IgD-negative memory B cell (primary cell): ENCODE results near the gene RETREG3. TPM values are rescaled to one million over a fixed set of nuclear protein-coding genes. Genes with fewer than 3 reads are reported as not detected.
"Not testable (repeated sequence)": the region's sequence is repeated elsewhere in the genome, so short reads cannot be mapped to it uniquely, and the experiment has no call there.

ENCODE experiments used
- H3K27ac Mint-ChIP-seq, 3 donors: one replicate each; pipeline ENCODE4 v1.8.0; 2020 to 2022; ENCODE audit warnings: mild to moderate bottlenecking in 3 of 3, mixed read lengths in 3 of 3, moderate library complexity in 1 of 3
- H3K27me3 Mint-ChIP-seq: one replicate; pipeline ENCODE4 v1.8.0; 2021; ENCODE audit warnings: mixed read lengths
- H3K36me3 Mint-ChIP-seq: one replicate; pipeline ENCODE4 v1.8.0; 2020; ENCODE audit warnings: mild to moderate bottlenecking, mixed read lengths
- H3K4me1 Mint-ChIP-seq, 3 donors: one replicate each; pipeline ENCODE4 v1.8.0; 2020 to 2022; ENCODE audit warnings: mixed read lengths in 3 of 3, mild to moderate bottlenecking in 1 of 3
- H3K4me3 Mint-ChIP-seq, 4 donors: one replicate each; pipeline ENCODE4 v1.8.0; 2020 to 2022; ENCODE audit warnings: mild to moderate bottlenecking in 4 of 4, mixed read lengths in 4 of 4, moderate library complexity in 3 of 4
- H3K9me3 Mint-ChIP-seq, 3 donors: one replicate each; pipeline ENCODE4 v1.8.0; 2020 to 2021; ENCODE audit warnings: mixed read lengths in 3 of 3, mild to moderate bottlenecking in 1 of 3
- polyA plus RNA-seq: library from polyadenylated mRNA; unstranded; fragments of 300-500 nt; fragmentation: Illumina TruSeq; gene quantifications from one replicate; pipeline ENCODE4 v1.2.3, GENCODE V29; 2021

RETREG3 gene
- polyA plus RNA-seq: 105 TPM

GRCh38 chr17:42609182-42609813 lies at the start of gene RETREG3, which contains the start of gene TUBG1:
Gene RETREG3 (minus strand): TSS chr17:42609374. CDS start chr17:42609324, 50 bp downstream.
Gene TUBG1 (plus strand): TSS chr17:42609683. CDS start chr17:42609738, 55 bp downstream.
- H3K9me3 Mint-ChIP-seq: no peaks in the 10 kb centered on the region
- H3K36me3 Mint-ChIP-seq: no peaks in the 10 kb centered on the region
- H3K27me3 Mint-ChIP-seq: no peaks in the 10 kb centered on the region
- H3K4me1 Mint-ChIP-seq: peaks cover 22 to 33% (median 25%) of the 10 kb centered on the region in 3 donors
- peak within 1 kb of the TSS; percentile 96 to 100 (median 100) for H3K4me3 Mint-ChIP-seq
- peak within 1 kb of the TSS; percentile 88 to 98 (median 96) for H3K27ac Mint-ChIP-seq

GRCh38 chr17:42657824-42658588 lies 48.8 kb upstream of the RETREG3 start:
- no peak overlapping the region for H3K27ac Mint-ChIP-seq
- H3K36me3 Mint-ChIP-seq: no peaks in the 10 kb centered on the region
- H3K9me3 Mint-ChIP-seq: peaks cover 0 to 4% (median 0%) of the 10 kb centered on the region in 3 donors
- H3K27me3 Mint-ChIP-seq: peaks cover 34% of the 10 kb centered on the region
- peak overlapping the region; percentile 72 to 96 (median 87) for H3K4me3 Mint-ChIP-seq
- H3K4me1 Mint-ChIP-seq: peaks cover 20 to 33% (median 25%) of the 10 kb centered on the region in 3 donors

- Mint-ChIP-seq H3K9me3 (peaks cover 0 to 4% (median 0%) of the 10 kb centered on the region in 3 donors), H3K4me1 (peaks cover 20 to 30% (median 23%) of the 10 kb centered on the region in 3 donors), H3K27ac (no peak overlapping the region), H3K4me3 (peak overlapping the region in 2 of 4 donors; percentile 47 to 55), H3K36me3 (no peaks in the 10 kb centered on the region), H3K27me3 (peaks cover 37% of the 10 kb centered on the region)
Measured at GRCh38 chr17:42655528-42655927, 46.4 kb upstream of the RETREG3 start.

DNA sequence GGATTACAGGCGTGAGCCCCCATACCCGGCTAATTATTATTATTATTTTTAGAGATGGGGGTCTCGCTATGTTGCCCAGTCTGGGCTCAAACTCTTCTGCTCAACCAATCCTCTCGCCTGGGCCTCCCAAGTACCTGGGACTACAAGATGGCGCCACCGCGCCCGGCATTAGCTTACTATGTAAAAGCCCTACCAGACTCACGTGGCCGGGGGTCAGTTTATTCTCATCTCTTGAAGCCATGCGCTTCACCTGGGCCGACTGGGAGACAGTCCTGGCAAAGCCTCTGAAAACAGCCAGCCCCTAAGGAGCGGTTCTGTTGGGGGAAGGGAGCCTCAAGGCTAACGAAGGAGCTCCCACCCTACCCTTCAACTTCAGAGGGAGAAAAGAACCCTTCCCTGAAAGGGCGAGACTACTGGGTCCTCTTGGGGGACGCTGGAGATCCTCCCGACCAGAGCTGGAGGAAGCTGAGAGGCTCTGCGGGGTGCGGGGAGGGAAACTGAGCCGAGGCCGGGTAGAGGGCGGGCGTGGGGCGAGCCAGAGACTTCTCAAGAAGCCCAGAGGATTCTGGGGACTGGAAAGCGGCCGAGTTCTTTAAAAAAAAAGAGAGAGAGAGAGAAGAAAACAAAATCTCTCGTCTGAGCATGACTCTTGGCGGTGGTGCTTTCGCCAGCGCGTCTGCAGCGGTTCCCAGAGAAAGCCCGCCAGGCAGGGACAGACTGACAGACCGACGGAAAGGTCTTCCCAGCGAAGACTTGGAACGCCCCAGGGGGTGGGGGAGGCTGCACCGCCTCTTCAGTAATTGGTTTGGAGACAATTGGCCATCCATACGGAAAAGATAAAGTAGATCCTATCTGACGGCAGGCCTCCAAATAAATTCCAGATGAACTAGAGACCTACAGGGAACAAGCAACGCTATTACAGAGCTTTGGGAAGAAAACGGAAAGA lies 44.3 kb upstream of the RETREG3 start:
- peaks cover 0 to 4% (median 0%) of the 10 kb centered on the region in 3 donors for H3K9me3 Mint-ChIP-seq
- peak overlapping the region in 1 of 4 donors; percentile 37 for H3K4me3 Mint-ChIP-seq
- no peak overlapping the region for H3K27ac Mint-ChIP-seq
- H3K36me3 Mint-ChIP-seq: no peaks in the 10 kb centered on the region
- peaks cover 34% of the 10 kb centered on the region for H3K27me3 Mint-ChIP-seq
- H3K4me1 Mint-ChIP-seq: peaks cover 14 to 21% (median 18%) of the 10 kb centered on the region in 3 donors

- H3K9me3 Mint-ChIP-seq: no peaks in the 10 kb centered on the region
- no peak overlapping the region for H3K27ac Mint-ChIP-seq
- peaks cover 36% of the 10 kb centered on the region for H3K27me3 Mint-ChIP-seq
- peaks cover 11 to 17% (median 14%) of the 10 kb centered on the region in 3 donors for H3K4me1 Mint-ChIP-seq
- no peak overlapping the region for H3K4me3 Mint-ChIP-seq
- no peaks in the 10 kb centered on the region for H3K36me3 Mint-ChIP-seq
Measured at GRCh38 chr17:42651392-42651791, 42.2 kb upstream of the RETREG3 start.

DNA sequence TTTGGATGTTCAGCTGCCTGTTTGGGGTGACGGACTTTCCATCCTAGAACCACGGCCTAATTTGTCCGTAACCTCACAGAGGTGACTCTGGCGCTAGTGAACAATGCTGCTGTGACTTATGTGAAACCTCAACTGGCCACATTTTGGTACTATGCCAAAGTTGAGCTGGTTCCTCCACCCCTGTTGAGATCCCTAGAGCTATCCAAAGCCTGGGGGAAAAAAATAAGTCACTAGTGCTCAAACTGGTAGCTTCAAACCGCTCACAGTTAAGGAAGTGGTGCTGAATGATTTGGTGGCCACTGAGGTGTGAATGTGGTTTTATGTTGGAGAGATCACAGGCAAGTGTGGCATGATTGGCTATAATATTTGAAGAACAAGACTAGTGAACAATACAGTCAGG lies 38.6 kb upstream of the RETREG3 start:
- H3K4me1 Mint-ChIP-seq: peaks cover 0 to 8% (median 1%) of the 10 kb centered on the region in 3 donors
- H3K4me3 Mint-ChIP-seq: peak overlapping the region in 1 of 4 donors; percentile 34
- H3K27me3 Mint-ChIP-seq: peaks cover 10% of the 10 kb centered on the region
- H3K36me3 Mint-ChIP-seq: no peaks in the 10 kb centered on the region
- no peaks in the 10 kb centered on the region for H3K9me3 Mint-ChIP-seq
- H3K27ac Mint-ChIP-seq: no peak overlapping the region

GRCh38 chr17:42642336-42642735 lies 33.2 kb upstream of the RETREG3 start:
- H3K4me3 Mint-ChIP-seq: no peak overlapping the region
- peaks cover 7% of the 10 kb centered on the region for H3K27me3 Mint-ChIP-seq
- H3K36me3 Mint-ChIP-seq: peaks cover 1% of the 10 kb centered on the region
- no peaks in the 10 kb centered on the region for H3K9me3 Mint-ChIP-seq
- no peak overlapping the region for H3K27ac Mint-ChIP-seq
- no peaks in the 10 kb centered on the region for H3K4me1 Mint-ChIP-seq

GRCh38 chr17:42640121-42640520 lies 30.9 kb upstream of the RETREG3 start:
- H3K27ac Mint-ChIP-seq: no peak overlapping the region
- no peaks in the 10 kb centered on the region for H3K9me3 Mint-ChIP-seq
- H3K36me3 Mint-ChIP-seq: peaks cover 1% of the 10 kb centered on the region
- H3K4me1 Mint-ChIP-seq: no peaks in the 10 kb centered on the region
- no peak overlapping the region for H3K4me3 Mint-ChIP-seq
- H3K27me3 Mint-ChIP-seq: peaks cover 7% of the 10 kb centered on the region

DNA sequence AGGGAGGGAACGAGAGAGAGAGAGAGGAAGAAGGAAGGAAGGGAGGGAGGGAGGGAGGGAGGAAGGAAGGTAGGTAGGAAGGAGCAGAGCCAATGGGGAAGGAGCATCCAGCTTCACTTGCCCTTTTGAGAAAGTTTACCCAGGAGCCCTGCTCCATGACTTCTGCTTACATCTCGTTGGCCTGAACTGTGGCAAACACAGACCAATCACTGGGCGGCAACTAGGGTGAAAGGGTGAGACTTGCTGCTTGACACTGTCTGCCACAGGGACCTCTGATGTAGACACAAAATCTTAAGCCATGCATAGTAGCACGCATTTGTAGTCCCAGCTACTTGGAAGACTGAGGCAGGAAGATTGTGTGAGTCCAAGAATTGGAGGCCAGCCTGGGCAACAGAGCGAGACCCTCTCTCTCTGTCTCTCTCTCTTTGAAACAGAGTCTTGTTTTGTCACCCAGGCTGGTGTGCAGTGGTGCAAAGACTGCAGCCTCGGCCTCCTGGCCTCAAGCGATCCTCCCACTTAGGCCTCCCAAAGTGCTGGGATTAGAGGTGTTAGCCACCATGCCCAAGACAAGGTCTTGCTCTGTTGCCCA lies 30.4 kb upstream of the RETREG3 start:
- no peak overlapping the region for H3K27ac Mint-ChIP-seq
- H3K9me3 Mint-ChIP-seq: no peaks in the 10 kb centered on the region
- H3K4me3 Mint-ChIP-seq: no peak overlapping the region
- peaks cover 1% of the 10 kb centered on the region for H3K36me3 Mint-ChIP-seq
- peaks cover 7% of the 10 kb centered on the region for H3K27me3 Mint-ChIP-seq
- H3K4me1 Mint-ChIP-seq: no peaks in the 10 kb centered on the region

DNA sequence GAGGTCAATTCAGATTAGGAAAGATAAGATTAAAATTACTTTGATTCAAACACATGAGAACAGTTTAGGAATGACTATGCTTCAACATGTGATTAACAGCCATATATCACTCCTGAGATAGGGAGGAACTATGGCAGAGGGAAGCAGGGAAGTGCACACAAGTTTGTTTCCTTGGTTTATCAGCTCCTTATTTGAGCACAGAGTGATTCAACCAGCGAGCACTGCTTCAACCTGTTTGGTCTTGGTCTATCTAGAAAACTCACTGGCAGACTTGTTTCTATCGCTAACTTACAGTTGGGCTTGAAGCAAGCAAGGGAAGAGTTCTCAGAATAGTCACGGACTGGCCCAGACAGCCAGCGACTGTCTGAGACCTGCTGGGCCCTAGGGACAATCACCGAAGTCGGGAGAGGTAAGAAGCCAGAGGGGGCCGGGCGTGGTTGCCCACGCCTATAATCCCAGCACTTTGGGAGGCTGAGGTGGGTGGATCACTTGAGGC lies 23.8 kb upstream of the RETREG3 start:
- Mint-ChIP-seq H3K36me3 (no peaks in the 10 kb centered on the region), H3K27ac (no peak overlapping the region), H3K9me3 (no peaks in the 10 kb centered on the region), H3K4me1 (no peaks in the 10 kb centered on the region), H3K4me3 (no peak overlapping the region), H3K27me3 (no peaks in the 10 kb centered on the region)

- no peaks in the 10 kb centered on the region for H3K36me3 Mint-ChIP-seq
Measured at GRCh38 chr17:42629411-42630009, 20.3 kb upstream of the RETREG3 start.

DNA sequence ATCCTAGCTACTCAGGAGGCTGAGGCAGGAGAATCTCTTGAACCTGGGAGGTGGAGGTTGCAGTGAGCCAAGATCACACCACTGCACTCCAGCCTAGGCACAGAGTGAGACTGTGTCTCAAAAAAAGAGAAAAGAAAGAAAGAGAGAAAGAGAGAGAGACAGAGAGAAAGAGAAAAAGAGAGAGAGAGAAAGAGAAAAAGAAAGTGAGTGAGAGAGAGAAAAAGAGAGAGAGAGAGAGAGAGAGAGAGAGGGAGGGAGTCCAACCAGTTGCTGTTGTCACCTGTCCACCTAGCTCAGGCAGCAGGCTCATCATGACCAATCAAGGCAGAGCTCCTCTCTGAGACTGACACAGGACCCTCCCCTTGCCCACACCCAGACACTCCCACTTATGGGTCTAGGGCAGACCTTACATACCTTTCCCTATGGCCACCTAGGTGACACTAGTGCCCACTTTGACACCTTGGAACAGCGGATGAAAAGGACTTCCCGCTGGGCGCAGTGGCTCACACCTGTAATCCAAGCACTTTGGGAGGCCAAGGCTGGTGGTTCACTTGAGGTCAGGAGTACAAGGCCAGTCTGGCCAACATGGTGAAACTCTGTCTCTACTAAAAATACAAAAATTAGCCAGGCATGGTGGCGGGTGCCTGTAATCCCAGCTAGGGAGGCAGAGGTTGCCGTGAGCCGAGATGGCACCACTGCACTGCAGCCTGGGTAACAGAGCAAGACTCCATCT lies 18.0 kb upstream of the RETREG3 start:
- not testable (repeated sequence) for H3K4me1 Mint-ChIP-seq, H3K27ac Mint-ChIP-seq, H3K9me3 Mint-ChIP-seq, H3K27me3 Mint-ChIP-seq, H3K4me3 Mint-ChIP-seq, H3K36me3 Mint-ChIP-seq

More at GRCh38 chr17:42629411-42630009, 20.3 kb upstream of the RETREG3 start:
- Mint-ChIP-seq H3K27ac (no peak overlapping the region), H3K27me3 (no peaks in the 10 kb centered on the region), H3K9me3 (no peaks in the 10 kb centered on the region), H3K4me3 (no peak overlapping the region), H3K4me1 (no peaks in the 10 kb centered on the region)

DNA sequence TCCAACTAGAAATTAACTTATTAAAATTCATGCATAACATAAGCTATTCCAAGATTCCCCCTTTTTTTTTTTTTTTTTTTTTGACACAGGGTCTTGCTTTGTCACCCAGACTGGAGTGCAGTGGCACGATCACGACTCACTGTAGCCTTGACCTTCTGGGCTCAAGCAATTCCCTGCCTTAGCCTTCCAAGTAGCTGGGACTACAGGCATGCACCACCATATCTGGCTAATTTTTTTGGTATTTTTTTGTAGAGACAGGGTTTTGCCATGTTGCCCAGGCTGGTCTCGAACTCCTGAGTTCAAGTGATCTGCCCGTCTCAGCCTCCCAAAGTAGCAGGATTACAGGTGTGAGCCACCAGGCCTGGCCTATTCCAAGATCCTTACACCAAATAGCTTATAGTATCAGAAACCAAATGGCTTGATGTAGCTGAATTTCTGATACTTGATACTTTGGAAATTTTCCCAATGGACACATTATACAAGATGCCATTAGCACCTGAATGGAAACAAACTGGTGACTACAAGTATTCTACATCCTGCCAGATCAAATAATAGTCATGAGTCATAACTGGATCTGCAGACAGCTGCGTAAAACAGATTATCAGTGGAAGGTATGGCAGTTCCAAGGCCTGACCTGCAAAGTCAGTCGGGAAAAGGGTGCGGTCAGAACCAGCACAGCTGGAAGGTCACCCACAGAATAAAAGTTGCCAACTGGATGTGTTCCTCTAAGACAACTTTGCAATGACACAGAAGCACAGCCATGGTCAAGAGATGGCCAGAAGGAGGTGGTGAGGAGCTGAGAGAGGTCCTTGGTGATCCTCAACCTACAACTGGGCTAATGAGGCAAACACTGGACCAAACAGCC lies 14.8 kb upstream of the RETREG3 start:
- Mint-ChIP-seq H3K4me3 (no peak overlapping the region), H3K27ac (no peak overlapping the region), H3K36me3 (no peaks in the 10 kb centered on the region), H3K9me3 (no peaks in the 10 kb centered on the region), H3K4me1 (peaks cover 2% of the 10 kb centered on the region in 3 donors), H3K27me3 (no peaks in the 10 kb centered on the region)
